Measurements from ENCODE around the gene SLC25A15.

Gene SLC25A15

GRCh38 chr13:40803316-40803715, 13.9 kb downstream of the SLC25A15 start:
- Histone ChIP-seq H3K36me3 (ENCODE audit: insufficient read depth, low read length) (peaks cover 70% of the 10 kb centered on the region), H3K4me3 (ENCODE audit: low read depth, low read length, poor library complexity, severe bottlenecking) (no peak overlapping the region), H3K9me2 (ENCODE audit: low read depth, low read length) (no peaks in the 10 kb centered on the region), H3K9me3 (ENCODE audit: low read length) (no peaks in the 10 kb centered on the region), H4K20me1 (ENCODE audit: insufficient read depth, low read length) (no peaks in the 10 kb centered on the region), H3K4me2 (ENCODE audit: low read length) (no peak overlapping the region), H3F3A (ENCODE audit: insufficient read depth, low read length) (no peaks in the 10 kb centered on the region), H3K79me2 (ENCODE audit: insufficient read depth, low read length) (no peaks in the 10 kb centered on the region), H3K9ac (ENCODE audit: low read length) (no peak overlapping the region), H3K27me3 (ENCODE audit: insufficient read depth, low read length) (no peaks in the 10 kb centered on the region), H3K27ac (ENCODE audit: low read depth, low read length, poor library complexity, severe bottlenecking) (no peak overlapping the region), H2AFZ (ENCODE audit: low read length) (no peak overlapping the region), H3K4me1 (ENCODE audit: insufficient read depth, low read length, severe bottlenecking) (no peaks in the 10 kb centered on the region)
- TF ChIP-seq EZH2 (IDR thresholded peaks at IDR 0.05; ENCODE audit: borderline replicate concordance, low read length) = no peak
- TF ChIP-seq CTCF (IDR thresholded peaks at IDR 0.05; ENCODE audit: low read length) = no peak

GRCh38 chr13:40806241-40806640, 16.8 kb downstream of the SLC25A15 start:
- H3K9ac ChIP-seq (ENCODE audit: low read length) = no peak overlapping the region
- no peaks in the 10 kb centered on the region for H3F3A ChIP-seq (ENCODE audit: insufficient read depth, low read length)
- no peak overlapping the region for H3K4me3 ChIP-seq (ENCODE audit: low read depth, low read length, poor library complexity, severe bottlenecking)
- no peaks in the 10 kb centered on the region for H3K27me3 ChIP-seq (ENCODE audit: insufficient read depth, low read length)
- no peaks in the 10 kb centered on the region for H4K20me1 ChIP-seq (ENCODE audit: insufficient read depth, low read length)
- no peak overlapping the region for H2AFZ ChIP-seq (ENCODE audit: low read length)
- no peaks in the 10 kb centered on the region for H3K9me2 ChIP-seq (ENCODE audit: low read depth, low read length)
- no peaks in the 10 kb centered on the region for H3K4me1 ChIP-seq (ENCODE audit: insufficient read depth, low read length, severe bottlenecking)
- H3K36me3 ChIP-seq (ENCODE audit: insufficient read depth, low read length) = peaks cover 62% of the 10 kb centered on the region
- no peak overlapping the region for H3K27ac ChIP-seq (ENCODE audit: low read depth, low read length, poor library complexity, severe bottlenecking)
- H3K79me2 ChIP-seq (ENCODE audit: insufficient read depth, low read length) = no peaks in the 10 kb centered on the region
- no peaks in the 10 kb centered on the region for H3K9me3 ChIP-seq (ENCODE audit: low read length)
- H3K4me2 ChIP-seq (ENCODE audit: low read length) = no peak overlapping the region
- TF ChIP-seq CTCF (IDR thresholded peaks at IDR 0.05; ENCODE audit: low read length) (no peak), EZH2 (IDR thresholded peaks at IDR 0.05; ENCODE audit: borderline replicate concordance, low read length) (no peak)

GRCh38 chr13:40809471-40809870, 20.1 kb downstream of the SLC25A15 start:
- Histone ChIP-seq H3K4me1 (ENCODE audit: insufficient read depth, low read length, severe bottlenecking) (peaks cover 4% of the 10 kb centered on the region), H3K9me2 (ENCODE audit: low read depth, low read length) (no peaks in the 10 kb centered on the region), H3K4me3 (ENCODE audit: low read depth, low read length, poor library complexity, severe bottlenecking) (no peak overlapping the region), H3F3A (ENCODE audit: insufficient read depth, low read length) (no peaks in the 10 kb centered on the region), H3K27ac (ENCODE audit: low read depth, low read length, poor library complexity, severe bottlenecking) (no peak overlapping the region), H3K36me3 (ENCODE audit: insufficient read depth, low read length) (peaks cover 59% of the 10 kb centered on the region), H3K79me2 (ENCODE audit: insufficient read depth, low read length) (no peaks in the 10 kb centered on the region), H2AFZ (ENCODE audit: low read length) (no peak overlapping the region), H3K27me3 (ENCODE audit: insufficient read depth, low read length) (no peaks in the 10 kb centered on the region), H3K9ac (ENCODE audit: low read length) (no peak overlapping the region), H3K4me2 (ENCODE audit: low read length) (no peak overlapping the region), H3K9me3 (ENCODE audit: low read length) (no peaks in the 10 kb centered on the region), H4K20me1 (ENCODE audit: insufficient read depth, low read length) (no peaks in the 10 kb centered on the region)
- TF ChIP-seq CTCF (IDR thresholded peaks at IDR 0.05; ENCODE audit: low read length) (no peak), EZH2 (IDR thresholded peaks at IDR 0.05; ENCODE audit: borderline replicate concordance, low read length) (no peak)
